Measurements from ENCODE around the gene AAMP.

AAMP gene

GRCh38 chr2:218257390-218257981, 12.5 kb downstream of the AAMP start:
- DNase-seq: peak; percentile 86

GRCh38 chr2:218256612-218257350, 13.2 kb downstream of the AAMP start:
- no peak for DNase-seq

- no peak for DNase-seq
These were observed 14.5 kb downstream of the AAMP start for GRCh38 chr2:218255446-218255845.

GRCh38 chr2:218253232-218253625, 16.7 kb downstream of the AAMP start:
- no peak for DNase-seq

- no peak for DNase-seq
These were observed 17.3 kb downstream of the AAMP start for GRCh38 chr2:218252509-218253231.

- no peak for DNase-seq
These were observed 20.2 kb downstream of the AAMP start for GRCh38 chr2:218249691-218250090.

GRCh38 chr2:218245214-218245613, 24.7 kb downstream of the AAMP start:
- no peak for DNase-seq

GRCh38 chr2:218244665-218245064, 25.3 kb downstream of the AAMP start:
- DNase-seq: no peak

- DNase-seq: no peak
These were observed 25.7 kb downstream of the AAMP start for GRCh38 chr2:218244204-218244603.

GRCh38 chr2:218238887-218239286, 31.1 kb downstream of the AAMP start:
- no peak for DNase-seq

- DNase-seq: no peak
These were observed 33.1 kb downstream of the AAMP start for GRCh38 chr2:218236829-218237228.

GRCh38 chr2:218235017-218235416, 34.9 kb downstream of the AAMP start:
- DNase-seq: no peak

GRCh38 chr2:218234521-218234920, 35.4 kb downstream of the AAMP start:
- no peak for DNase-seq

GRCh38 chr2:218233543-218233942, 36.4 kb downstream of the AAMP start:
- DNase-seq: no peak

- no peak for DNase-seq
These were observed 39.1 kb downstream of the AAMP start for GRCh38 chr2:218230882-218231281.

- no peak for DNase-seq
These were observed 40.1 kb downstream of the AAMP start for GRCh38 chr2:218229851-218230250.

GRCh38 chr2:218229239-218229638, 40.7 kb downstream of the AAMP start:
- no peak for DNase-seq

- DNase-seq: no peak
These were observed 41.4 kb downstream of the AAMP start for GRCh38 chr2:218228366-218229090.

GRCh38 chr2:218226903-218227302, 43.0 kb downstream of the AAMP start:
- DNase-seq: no peak

- DNase-seq: no peak
These were observed 45.8 kb downstream of the AAMP start for GRCh38 chr2:218224186-218224585.

- no peak for DNase-seq
These were observed 46.9 kb downstream of the AAMP start for GRCh38 chr2:218223046-218223445.

GRCh38 chr2:218221000-218221399, 48.9 kb downstream of the AAMP start:
- DNase-seq: no peak

GRCh38 chr2:218219934-218220333, 50.0 kb downstream of the AAMP start:
- DNase-seq: no peak
